ENCODE results near the gene JMJD1C. TPM values are rescaled to one million over a fixed set of nuclear protein-coding genes. Genes with fewer than 3 reads are reported as not detected.

The JMJD1C gene
- total RNA-seq, 1 donor from 2014 or later: 68.7 TPM

GRCh38 chr10:63197344-63198092 is 268.3 kb downstream of the JMJD1C start:
- Mint-ChIP-seq H3K36me3 (ENCODE audit: low read depth) (peaks cover 16% of the 10 kb centered on the region), H3K9me3 (no peaks in the 10 kb centered on the region), H3K4me1 (no peaks in the 10 kb centered on the region), H3K27me3 (ENCODE audit: low read depth) (no peaks in the 10 kb centered on the region), H3K27ac (ENCODE audit: unreplicated experiment) (no peak overlapping the region), H3K4me3 (no peak overlapping the region)
- TF ChIP-seq CTCF (conservative IDR thresholded peaks at IDR 0.05): no peak
- no peak for DNase-seq (ENCODE audit: low read depth, low spot score)

GRCh38 chr10:63192826-63193225 is 273.0 kb downstream of the JMJD1C start:
- TF ChIP-seq CTCF (conservative IDR thresholded peaks at IDR 0.05): no peak
- no peak for DNase-seq (ENCODE audit: low read depth, low spot score)
- H3K4me3 Mint-ChIP-seq: no peak overlapping the region
- no peaks in the 10 kb centered on the region for H3K9me3 Mint-ChIP-seq
- no peaks in the 10 kb centered on the region for H3K27me3 Mint-ChIP-seq (ENCODE audit: low read depth)
- H3K27ac Mint-ChIP-seq (ENCODE audit: unreplicated experiment): no peak overlapping the region
- H3K4me1 Mint-ChIP-seq: no peaks in the 10 kb centered on the region
- H3K36me3 Mint-ChIP-seq (ENCODE audit: low read depth): peaks cover 17% of the 10 kb centered on the region

- Mint-ChIP-seq H3K27me3 (ENCODE audit: low read depth) (no peaks in the 10 kb centered on the region), H3K36me3 (ENCODE audit: low read depth) (peaks cover 18% of the 10 kb centered on the region), H3K9me3 (no peaks in the 10 kb centered on the region), H3K27ac (ENCODE audit: unreplicated experiment) (no peak overlapping the region), H3K4me1 (no peaks in the 10 kb centered on the region), H3K4me3 (no peak overlapping the region)
- TF ChIP-seq CTCF (conservative IDR thresholded peaks at IDR 0.05): no peak
- DNase-seq (ENCODE audit: low read depth, low spot score): no peak
These were observed 290.2 kb downstream of the JMJD1C start for GRCh38 chr10:63175534-63175933.

GRCh38 chr10:63173468-63174232 is 292.1 kb downstream of the JMJD1C start:
- H3K9me3 Mint-ChIP-seq: no peaks in the 10 kb centered on the region
- H3K27ac Mint-ChIP-seq (ENCODE audit: unreplicated experiment): no peak overlapping the region
- peaks cover 14% of the 10 kb centered on the region for H3K36me3 Mint-ChIP-seq (ENCODE audit: low read depth)
- TF ChIP-seq CTCF (conservative IDR thresholded peaks at IDR 0.05): no peak
- DNase-seq (ENCODE audit: low read depth, low spot score): no peak
- H3K4me1 Mint-ChIP-seq: peaks cover 8% of the 10 kb centered on the region
- H3K27me3 Mint-ChIP-seq (ENCODE audit: low read depth): no peaks in the 10 kb centered on the region
- no peak overlapping the region for H3K4me3 Mint-ChIP-seq

GRCh38 chr10:63171926-63172325 is 293.9 kb downstream of the JMJD1C start:
- no peak for TF ChIP-seq CTCF (conservative IDR thresholded peaks at IDR 0.05)
- H3K9me3 Mint-ChIP-seq: no peaks in the 10 kb centered on the region
- no peak overlapping the region for H3K27ac Mint-ChIP-seq (ENCODE audit: unreplicated experiment)
- no peak for DNase-seq (ENCODE audit: low read depth, low spot score)
- H3K4me1 Mint-ChIP-seq: peaks cover 9% of the 10 kb centered on the region
- no peaks in the 10 kb centered on the region for H3K27me3 Mint-ChIP-seq (ENCODE audit: low read depth)
- no peak overlapping the region for H3K4me3 Mint-ChIP-seq
- H3K36me3 Mint-ChIP-seq (ENCODE audit: low read depth): peaks cover 12% of the 10 kb centered on the region

Measured in neural crest cell (in vitro differentiated cells).